Measurements from ENCODE around the gene DNM1.

DNA sequence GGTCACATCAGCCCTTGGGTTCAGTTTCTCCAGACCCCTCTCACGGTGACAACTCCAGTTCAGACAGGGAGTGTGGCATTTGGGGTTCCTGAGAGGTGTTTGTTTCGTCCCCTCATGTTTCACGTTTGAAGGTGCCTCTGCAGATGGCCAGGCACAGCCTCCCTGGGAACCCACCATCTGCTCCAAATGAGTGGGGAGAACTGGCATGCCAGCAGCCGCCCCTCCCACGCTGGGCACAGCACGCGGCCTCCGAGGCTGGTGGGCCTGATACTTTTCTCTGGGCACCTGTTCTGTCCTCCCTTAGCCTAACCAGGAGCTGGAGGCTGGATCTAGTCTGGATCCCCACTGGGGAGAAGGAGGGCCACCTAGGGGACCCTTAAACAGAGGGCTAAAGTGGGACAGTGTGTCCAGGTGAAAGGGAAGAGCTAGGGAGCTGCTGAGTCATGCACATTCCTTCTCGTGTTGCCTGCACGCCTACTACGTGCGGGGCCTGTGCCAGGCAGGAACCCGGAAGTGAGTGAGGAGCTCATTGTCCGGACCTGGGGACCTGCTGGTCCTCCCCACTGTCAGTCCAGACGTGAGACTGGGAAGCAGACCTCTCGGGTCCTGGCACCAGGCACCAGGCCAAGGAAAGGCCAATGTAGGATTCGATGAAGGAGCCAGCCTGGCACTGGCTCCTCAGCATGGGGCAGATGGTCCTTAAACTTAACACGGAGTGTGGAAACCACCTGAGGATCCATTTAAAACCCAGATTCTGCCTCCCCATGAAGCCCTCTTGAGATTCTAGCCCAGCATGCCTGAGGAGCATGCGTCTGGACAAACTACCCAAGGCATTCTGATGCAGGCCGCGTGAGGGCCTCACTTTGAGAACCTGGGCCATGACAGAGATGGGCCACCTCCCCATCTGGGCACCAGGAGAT, 11.7 kb downstream of the DNM1 start:
- TF ChIP-seq ZNF274 (IDR thresholded peaks at IDR 0.05; ENCODE audit: low read depth, low read length) (no peak), SUZ12 (IDR thresholded peaks at IDR 0.05; ENCODE audit: extremely low read depth, insufficient read depth, insufficient read length) (no peak), YY1 (IDR thresholded peaks at IDR 0.05; ENCODE audit: insufficient read depth, insufficient read length) (no peak)
